OCI-LY7 (cell line): ENCODE results near the gene ERCC1. TPM values are rescaled to one million over a fixed set of nuclear protein-coding genes. Genes with fewer than 3 reads are reported as not detected.

Source experiments
- BruUV-seq: library from RNA; stranded (reverse); fragments of 400-500 nt; replicated peaks from 2 replicates; lab custom pipeline; 2021; lab: Mats Ljungman, UMichigan
- CTCF ChIA-PET: fragments of 300-600 bp; sonication (Branson Sonifier 250); formaldehyde crosslinking; loops from one replicate; lab custom pipeline; 2022; ENCODE audit warnings: antibody characterized with exemption; ENCODE audit not compliant: unreplicated experiment; lab: Charles Lee
- POLR2A ChIA-PET: fragments of 300-600 bp; sonication (Branson Sonifier 250); formaldehyde crosslinking; loops from one replicate; lab custom pipeline; 2022; ENCODE audit warnings: antibody characterized with exemption; lab: Charles Lee
- DNase-seq: peaks from one replicate; pipeline ENCODE4 v3.0.0-alpha.2; 2015; ENCODE audit warnings: low spot score
- H2AFZ ChIP-seq: fragments of 200-600 bp; sonication (generic), shearing (Covaris generic); 2 replicates; pipeline ENCODE4 v1.6.1; 2014; ENCODE audit warnings: mild to moderate bottlenecking, antibody characterized with exemption, low read length, moderate library complexity
- H3K27ac ChIP-seq: fragments of 200-600 bp; sonication (generic); 2 replicates; pipeline ENCODE4 v1.5.1; 2014; ENCODE audit warnings: mixed run types, low read depth, mild to moderate bottlenecking, moderate library complexity, low read length, inconsistent platforms; ENCODE audit not compliant: poor library complexity, severe bottlenecking
- H3K36me3 ChIP-seq: fragments of 200-600 bp; sonication (generic); 2 replicates; pipeline ENCODE4 v1.6.1; 2014; ENCODE audit warnings: mild to moderate bottlenecking, antibody characterized with exemption, low read length, moderate library complexity, mixed read lengths; ENCODE audit not compliant: insufficient read depth
- H3K4me1 ChIP-seq: fragments of 200-600 bp; sonication (generic); 2 replicates; pipeline ENCODE4 v1.5.1; 2014; ENCODE audit warnings: mild to moderate bottlenecking, low read length; ENCODE audit not compliant: insufficient read depth, poor library complexity, severe bottlenecking
- H3K4me2 ChIP-seq: fragments of 200-600 bp; sonication (generic); 2 replicates; pipeline ENCODE4 v1.6.1; 2014; ENCODE audit warnings: mild to moderate bottlenecking, low read length
- H3K4me3 ChIP-seq: fragments of 200-600 bp; sonication (generic); 2 replicates; pipeline ENCODE4 v1.5.1; 2014; ENCODE audit warnings: mild to moderate bottlenecking, low read depth, low read length; ENCODE audit not compliant: poor library complexity, severe bottlenecking
- H3K79me2 ChIP-seq: fragments of 200-600 bp; sonication (generic); 2 replicates; pipeline ENCODE4 v1.6.1; 2016; ENCODE audit warnings: low read depth, mild to moderate bottlenecking, low read length, moderate library complexity, mixed read lengths; ENCODE audit not compliant: insufficient read depth
- H3K9me2 ChIP-seq: fragments of 200-600 bp; sonication (generic); 2 replicates; pipeline ENCODE4 v1.6.1; 2016; ENCODE audit warnings: mild to moderate bottlenecking, low read length, mixed read lengths; ENCODE audit not compliant: insufficient read depth
- H3K9me3 ChIP-seq: fragments of 200-600 bp; sonication (generic); 2 replicates; pipeline ENCODE4 v1.6.1; 2014; ENCODE audit warnings: mild to moderate bottlenecking, mixed run types, low read length, mixed read lengths
- H4K20me1 ChIP-seq: fragments of 200-600 bp; sonication (generic); 2 replicates; pipeline ENCODE4 v1.6.1; 2014; ENCODE audit warnings: mild to moderate bottlenecking, antibody characterized with exemption, low read length, moderate library complexity, mixed read lengths; ENCODE audit not compliant: insufficient read depth
- CTCF ChIP-seq: fragments of 200-600 bp; sonication (generic); conservative IDR thresholded peaks from 2 replicates; pipeline ENCODE4 v1.5.1; 2014; ENCODE audit warnings: mild to moderate bottlenecking, antibody characterized with exemption, low read length, moderate library complexity, mixed read lengths
- EZH2phosphoT487 ChIP-seq: fragments of 200-600 bp; sonication (generic); IDR thresholded peaks from 2 replicates; pipeline ENCODE4 v1.6.1; 2018; ENCODE audit warnings: low read depth, borderline replicate concordance, mild to moderate bottlenecking, mixed run types, antibody characterized with exemption, low read length, moderate library complexity, mixed read lengths
- intact Hi-C: fragments of 100-400 bp; cut with micrococcal nuclease; formaldehyde crosslinking; loops from one replicate; pipeline ENCODE4 v1.10.0; 2022; ENCODE audit not compliant: unreplicated experiment
- total RNA-seq, 2 experiments: library from RNA; depleted of rRNA in 1 of 2; stranded (reverse); fragments of >200 nt in 1 of 2; shearing (Covaris generic) in 1 of 2; gene quantifications; 2 replicates each; pipeline ENCODE4 v1.2.3, GENCODE V29; 2014 to 2022

The ERCC1 gene
- total RNA-seq, 2 experiments from 2014 or later, result 46.2 to 125 TPM

- no peak for TF ChIP-seq CTCF
- TF ChIP-seq EZH2phosphoT487, result no peak
- POLR2A ChIA-PET, result no interaction called here
- no peak for DNase-seq
- Histone ChIP-seq H3K4me2 (peak overlapping the region; percentile 73; the same call in 1 of the 2 replicates), H3K4me3 (no peak overlapping the region), H4K20me1 (no peaks in the 10 kb centered on the region), H3K36me3 (no peaks in the 10 kb centered on the region), H3K4me1 (peaks cover 58% of the 10 kb centered on the region), H3K9me2 (no peaks in the 10 kb centered on the region), H3K9me3 (no peaks in the 10 kb centered on the region), H3K27ac (no peak overlapping the region), H2AFZ (no peak overlapping the region), H3K79me2 (no peaks in the 10 kb centered on the region)
- no TSS peak for BruUV-seq
- CTCF ChIA-PET, result no interaction called here
- intact Hi-C loops, result no loop called here
These were observed 25.2 kb upstream of the ERCC1 start for GRCh38 chr19:45448887-45449299.

DNA sequence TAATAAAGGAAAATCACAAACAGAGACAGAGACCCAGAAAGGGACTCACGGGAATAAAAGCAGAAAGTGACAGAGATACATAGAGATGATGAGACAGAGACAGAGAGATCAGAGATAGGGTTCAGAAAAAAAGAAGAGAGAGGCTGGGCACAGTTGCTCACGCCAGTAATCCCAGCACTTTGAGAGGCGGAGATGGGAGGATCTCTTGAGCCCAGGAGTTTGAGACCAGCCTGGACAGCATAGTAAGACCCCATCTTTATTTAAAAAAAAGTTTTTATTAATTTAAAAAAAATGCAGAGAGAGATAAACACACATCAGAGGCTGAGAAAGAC is 24.7 kb upstream of the ERCC1 start:
- Histone ChIP-seq H3K9me2 (no peaks in the 10 kb centered on the region), H4K20me1 (no peaks in the 10 kb centered on the region), H3K79me2 (no peaks in the 10 kb centered on the region), H3K4me3 (no peak overlapping the region), H3K36me3 (no peaks in the 10 kb centered on the region), H3K9me3 (no peaks in the 10 kb centered on the region), H2AFZ (no peak overlapping the region), H3K4me2 (no peak overlapping the region), H3K4me1 (peaks cover 58% of the 10 kb centered on the region), H3K27ac (no peak overlapping the region)
- CTCF ChIA-PET, result no interaction called here
- TF ChIP-seq CTCF, result no peak
- TF ChIP-seq EZH2phosphoT487, result no peak
- POLR2A ChIA-PET, result no interaction called here
- no TSS peak for BruUV-seq
- DNase-seq, result no peak
- intact Hi-C loops, result no loop called here

GRCh38 chr19:45446944-45447343 is 23.2 kb upstream of the ERCC1 start:
- intact Hi-C loops, result loop anchor here (1.0 kb wide), 1 partner anchor 31 kb away; no protein-coding TSS in a partner anchor
- BruUV-seq, result no TSS peak
- Histone ChIP-seq H3K79me2 (no peaks in the 10 kb centered on the region), H3K4me1 (peaks cover 56% of the 10 kb centered on the region), H3K4me2 (no peak overlapping the region), H3K9me2 (no peaks in the 10 kb centered on the region), H4K20me1 (no peaks in the 10 kb centered on the region), H3K9me3 (no peaks in the 10 kb centered on the region), H3K36me3 (no peaks in the 10 kb centered on the region), H2AFZ (no peak overlapping the region), H3K27ac (no peak overlapping the region), H3K4me3 (no peak overlapping the region)
- ChIA-PET CTCF (interaction anchor here (1.0 kb wide), 1 partner anchor 32 kb away, joined by 3 read pairs; no protein-coding TSS in a partner anchor), POLR2A (interaction anchor here (0.6 kb wide), 1 partner anchor 29 kb away, joined by 3 read pairs; no protein-coding TSS in a partner anchor)
- TF ChIP-seq EZH2phosphoT487, result no peak
- DNase-seq, result no peak
